HG03342 (cell line): ENCODE measurements around the gene PPL.
"Not testable (repeated sequence)": the region's sequence is repeated elsewhere in the genome, so short reads cannot be mapped to it uniquely, and the experiment has no call there.

Experiments
- ATAC-seq: cut with Tn5 transposase; IDR thresholded peaks from one replicate; pipeline ENCODE4 v1.9.1; 2021; ENCODE audit warnings: mild to moderate bottlenecking, moderate library complexity; ENCODE audit not compliant: unreplicated experiment

Gene PPL

DNA sequence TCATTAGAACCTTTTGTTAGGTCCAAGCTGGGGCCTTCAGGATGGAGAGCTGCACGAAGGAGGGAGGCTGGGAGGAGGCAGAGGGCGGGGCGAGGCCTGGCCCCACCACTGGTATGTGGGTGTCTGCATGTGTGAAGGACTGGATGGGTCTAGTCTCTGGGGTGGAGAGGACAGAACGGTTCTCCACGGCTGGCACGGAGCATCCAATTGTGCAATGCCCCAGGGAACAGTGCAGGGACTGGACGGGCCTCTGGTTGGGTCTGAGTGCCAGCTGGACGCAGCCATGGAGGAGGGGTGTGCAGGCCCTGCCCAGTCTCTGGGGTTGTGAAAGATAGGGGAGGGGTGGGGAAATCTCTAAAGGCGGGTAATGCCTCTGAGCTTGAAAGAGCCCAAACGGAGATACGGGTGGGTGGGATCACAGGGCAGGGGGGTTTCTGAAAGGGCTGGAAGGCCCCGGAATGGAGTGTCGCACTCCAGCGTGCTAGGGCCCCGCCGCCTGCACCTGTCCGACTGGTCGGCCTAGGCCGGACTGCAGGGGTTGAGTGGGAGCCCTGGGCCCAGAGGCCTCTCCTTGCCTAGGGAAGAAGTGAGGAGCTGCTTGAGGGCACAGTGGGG is 1.6 kb downstream of the PPL start:
- no peak for ATAC-seq

GRCh38 chr16:4934591-4934990 is 2.4 kb downstream of the PPL start:
- ATAC-seq, result no peak

DNA sequence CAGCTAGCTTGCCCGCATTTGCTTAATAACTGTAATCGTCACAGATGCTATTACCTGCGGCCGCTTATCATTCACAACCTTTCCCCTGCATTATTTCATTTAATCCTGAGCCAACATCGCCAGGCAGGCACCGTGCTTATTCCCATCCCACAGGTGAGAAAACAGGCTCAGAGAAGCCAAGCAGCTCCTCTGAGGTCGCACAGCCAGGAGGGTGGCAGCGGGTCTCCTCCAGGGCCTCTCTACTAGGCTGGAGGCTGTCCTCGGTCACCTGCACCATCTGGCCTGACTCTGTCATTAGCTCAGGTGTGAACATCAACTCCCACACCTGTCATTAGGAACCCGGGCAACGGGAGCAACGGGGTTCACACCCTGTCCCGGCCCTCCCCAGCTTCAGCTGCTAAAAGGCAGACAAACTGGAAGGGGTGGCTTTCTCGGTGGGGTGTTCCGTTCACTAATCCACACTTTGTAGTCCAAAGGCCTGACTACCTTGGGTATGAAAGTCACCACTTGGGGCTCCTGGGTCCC is 3.0 kb downstream of the PPL start:
- ATAC-seq, result no peak

DNA sequence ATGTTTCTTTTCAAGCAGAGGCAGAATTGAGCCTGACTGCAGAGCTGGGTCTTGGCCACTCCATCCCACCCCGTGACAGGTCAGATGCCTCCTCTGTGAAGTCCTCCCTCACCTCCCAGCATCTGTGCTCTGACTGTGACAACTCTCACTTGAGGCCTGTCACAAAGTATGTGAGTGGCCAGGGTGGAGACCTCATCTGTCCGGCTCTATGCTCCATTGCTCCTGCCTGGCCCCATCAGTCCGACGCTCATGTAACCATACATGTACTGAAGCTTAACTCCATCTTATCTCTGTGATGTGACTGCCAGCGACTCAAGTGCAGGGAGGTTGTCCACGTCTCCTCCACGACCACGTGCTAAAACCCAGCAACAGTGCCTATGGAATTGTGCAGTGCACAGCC is 3.5 kb downstream of the PPL start:
- ATAC-seq, result no peak

DNA sequence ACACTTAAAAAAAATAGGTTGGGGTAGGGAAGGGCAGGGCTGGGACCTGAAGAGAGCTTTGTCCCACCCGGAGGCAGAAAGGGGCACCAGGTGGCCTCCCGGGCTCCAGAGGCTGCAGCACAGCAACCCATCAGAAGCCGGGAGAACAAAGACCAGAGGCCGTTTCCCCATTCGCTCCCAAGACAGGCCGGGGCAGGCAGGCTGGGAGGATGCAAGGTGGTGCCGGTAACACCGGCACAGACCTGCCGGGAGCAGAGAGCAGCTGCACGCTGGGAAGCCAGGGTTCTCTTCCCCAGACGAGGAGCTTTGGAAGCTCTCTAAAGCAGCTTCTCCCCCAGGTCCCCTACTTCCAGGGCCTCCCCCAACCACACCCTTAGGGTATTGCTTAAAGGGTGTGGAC is 5.6 kb downstream of the PPL start:
- ATAC-seq, result no peak

DNA sequence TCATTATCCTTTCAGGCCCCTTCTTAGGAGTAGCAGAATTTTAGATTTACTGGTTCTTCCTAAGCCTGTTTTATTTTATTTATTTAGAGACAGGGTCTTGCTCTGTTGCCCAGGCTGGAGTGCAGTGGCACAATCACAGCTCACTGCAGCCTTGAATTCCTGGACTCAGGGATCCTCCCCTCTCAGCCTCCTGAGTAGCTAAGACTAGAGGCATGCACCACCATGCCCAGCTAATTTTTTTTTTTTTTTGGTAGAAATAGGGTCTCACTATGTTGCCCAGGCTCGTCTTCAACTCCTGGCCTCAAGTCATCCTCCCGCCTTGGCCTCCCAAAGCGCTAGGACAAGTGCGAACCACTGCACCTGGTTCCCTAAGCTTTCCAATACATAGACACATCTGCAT is 7.3 kb downstream of the PPL start:
- not testable (repeated sequence) for ATAC-seq

DNA sequence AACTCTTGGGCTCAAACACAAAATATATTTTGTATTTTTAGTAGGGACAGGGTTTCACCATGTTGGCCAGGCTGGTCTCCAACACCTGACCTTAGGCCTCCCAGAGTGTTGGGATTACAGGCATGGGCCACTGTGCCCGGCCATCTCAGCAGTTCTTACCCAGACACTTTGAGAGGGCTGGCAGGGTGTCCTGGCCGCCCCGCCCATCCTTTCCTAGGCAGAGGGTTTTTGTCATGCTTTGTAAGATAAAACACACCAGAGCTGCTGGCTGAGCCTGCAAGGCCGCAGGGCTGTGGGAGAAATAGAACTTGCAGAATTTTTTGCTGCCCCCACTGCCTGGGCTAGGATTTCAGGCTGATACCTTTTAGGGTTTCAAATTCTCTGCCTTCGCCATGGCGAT is 8.7 kb downstream of the PPL start:
- ATAC-seq, result no peak

GRCh38 chr16:4927661-4928060 is 9.3 kb downstream of the PPL start:
- no peak for ATAC-seq

DNA sequence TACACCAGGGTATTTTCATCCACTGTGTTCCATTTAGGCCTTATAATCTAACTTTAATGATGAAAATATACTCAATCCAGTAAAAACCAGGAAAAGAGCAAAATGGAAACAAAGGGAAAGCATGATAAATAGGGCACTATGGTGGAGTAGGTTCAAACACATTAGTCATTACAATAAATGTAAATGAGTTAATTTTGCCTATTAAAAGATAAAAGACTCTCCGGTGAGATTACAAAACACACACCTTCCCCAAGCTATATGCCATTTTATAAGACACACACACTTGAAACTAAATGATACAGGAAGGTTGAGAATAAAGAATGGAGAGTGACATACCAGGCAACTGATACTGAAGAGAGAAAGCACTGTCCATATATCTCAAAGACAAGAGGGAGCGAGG is 10.0 kb downstream of the PPL start:
- no peak for ATAC-seq

GRCh38 chr16:4925791-4926190 is 11.2 kb downstream of the PPL start:
- ATAC-seq, result no peak

GRCh38 chr16:4925293-4925607 is 11.7 kb downstream of the PPL start:
- ATAC-seq, result no peak

- no peak for ATAC-seq
Observed at GRCh38 chr16:4924593-4925292, 12.2 kb downstream of the PPL start.

DNA sequence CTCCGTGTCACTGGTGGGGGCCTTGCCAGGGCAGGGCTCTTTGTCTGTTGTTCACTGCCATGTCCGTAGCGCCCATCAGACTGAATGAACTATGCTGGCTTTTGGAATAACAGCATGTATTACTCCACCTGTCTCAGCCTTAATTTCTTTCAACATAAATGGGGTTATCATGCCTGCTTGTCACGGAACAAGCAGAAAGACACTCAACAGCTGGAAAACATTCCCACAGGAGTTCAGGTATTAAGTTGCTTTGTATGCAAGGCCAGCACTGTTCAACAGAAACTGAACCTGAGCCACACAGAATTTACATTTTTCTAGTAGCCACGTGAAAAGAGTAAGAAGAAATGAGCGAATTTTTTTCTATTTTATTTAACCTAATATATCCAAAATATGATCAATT is 13.1 kb downstream of the PPL start:
- no peak for ATAC-seq

GRCh38 chr16:4922721-4923342 is 14.1 kb downstream of the PPL start:
- no peak for ATAC-seq

GRCh38 chr16:4920826-4921225 is 16.1 kb downstream of the PPL start:
- ATAC-seq, result no peak

- ATAC-seq, result no peak
Observed at GRCh38 chr16:4918781-4919251, 18.1 kb downstream of the PPL start.

GRCh38 chr16:4917117-4917516 is 19.8 kb downstream of the PPL start:
- no peak for ATAC-seq

GRCh38 chr16:4915226-4915761 is 21.7 kb downstream of the PPL start:
- ATAC-seq, result no peak

DNA sequence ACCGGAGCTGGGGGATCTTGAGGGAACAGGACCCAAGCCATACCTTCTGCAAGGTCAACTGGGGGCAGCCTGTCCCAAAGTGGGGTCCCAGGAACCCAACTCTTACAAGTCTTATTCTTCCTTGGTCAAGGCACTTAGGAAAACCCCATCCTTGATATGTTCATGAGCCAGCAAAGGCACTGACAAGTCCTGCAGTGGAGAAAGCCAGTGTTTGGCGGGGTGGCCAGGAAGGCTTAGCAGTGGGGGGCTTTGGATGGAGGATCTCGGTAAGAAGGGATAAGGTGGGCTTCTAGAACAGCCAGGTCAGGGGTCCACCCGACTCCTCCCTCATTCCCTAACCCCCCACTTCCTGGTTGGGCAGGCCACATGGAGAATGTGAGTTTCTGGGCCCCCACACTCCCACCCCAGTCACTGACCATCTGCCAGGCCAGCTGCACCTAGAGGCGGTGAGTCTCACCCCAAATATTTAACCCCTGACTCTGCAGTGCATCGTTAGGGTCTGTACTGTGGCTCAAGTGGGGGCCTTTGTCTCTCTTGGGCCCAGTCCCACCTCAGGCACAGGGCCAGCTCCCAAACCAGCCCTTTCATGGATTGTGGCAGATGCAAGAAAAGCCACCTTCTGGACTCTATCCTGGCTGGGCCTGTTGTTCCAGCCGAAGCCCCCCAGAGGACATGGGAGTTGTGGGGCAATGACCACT is 22.3 kb downstream of the PPL start:
- ATAC-seq, result no peak

- no peak for ATAC-seq
Observed at GRCh38 chr16:4913774-4914525, 23.0 kb downstream of the PPL start.
